GM23338 (cell line): ENCODE measurements around the gene LONRF2. TPM values are rescaled to one million over a fixed set of nuclear protein-coding genes. Genes with fewer than 3 reads are reported as not detected.

Experiments used
- ATAC-seq: fragments of 200-7000 bp; cut with Tn5 transposase; 3 replicates; pipeline ENCODE4 v1.9.1; 2020
- DNase-seq: peaks from one replicate; pipeline ENCODE4 v3.0.0-alpha.2; 2015; ENCODE audit warnings: low spot score
- H2AFZ ChIP-seq: fragments of 200-600 bp; sonication (generic); 2 replicates; pipeline ENCODE4 v1.8.0; 2016; ENCODE audit warnings: antibody characterized with exemption, mild to moderate bottlenecking, moderate library complexity
- H3F3A ChIP-seq: fragments of 200-600 bp; sonication (generic); replicated peaks from 2 replicates; pipeline ENCODE4 v1.8.0; 2017; ENCODE audit warnings: antibody characterized with exemption, mixed run types, low read depth
- H3K27ac ChIP-seq: fragments of 200-600 bp; sonication (generic); 2 replicates; pipeline ENCODE4 v1.6.1; 2016; ENCODE audit warnings: low read depth
- H3K27me3 ChIP-seq: fragments of 200-600 bp; sonication (generic); 2 replicates; pipeline ENCODE4 v1.8.0; 2016; ENCODE audit warnings: mild to moderate bottlenecking, mixed run types, moderate library complexity; ENCODE audit not compliant: insufficient read depth
- H3K36me3 ChIP-seq: fragments of 200-600 bp; sonication (generic); 2 replicates; pipeline ENCODE4 v1.8.0; 2016; ENCODE audit warnings: mild to moderate bottlenecking; ENCODE audit not compliant: insufficient read depth
- H3K4me1 ChIP-seq: fragments of 200-600 bp; sonication (generic); 2 replicates; pipeline ENCODE4 v1.8.0; 2016; ENCODE audit warnings: mild to moderate bottlenecking, moderate library complexity; ENCODE audit not compliant: insufficient read depth
- H3K4me2 ChIP-seq: fragments of 200-600 bp; sonication (generic); 2 replicates; pipeline ENCODE4 v1.7.1; 2017; ENCODE audit warnings: mixed run types
- H3K4me3 ChIP-seq: fragments of 200-600 bp; sonication (generic); 2 replicates; pipeline ENCODE4 v1.6.1; 2016; ENCODE audit warnings: mixed run types
- H3K79me2 ChIP-seq: fragments of 200-600 bp; sonication (generic); replicated peaks from 2 replicates; pipeline ENCODE4 v1.8.0; 2017; ENCODE audit warnings: mild to moderate bottlenecking; ENCODE audit not compliant: insufficient read depth
- H3K9me2 ChIP-seq: fragments of 200-600 bp; sonication (generic); 2 replicates; pipeline ENCODE4 v1.8.0; 2017; ENCODE audit not compliant: insufficient read depth
- H4K20me1 ChIP-seq: fragments of 200-600 bp; sonication (generic); replicated peaks from 2 replicates; pipeline ENCODE4 v1.8.0; 2017; ENCODE audit warnings: mild to moderate bottlenecking; ENCODE audit not compliant: insufficient read depth
- H3K27ac Mint-ChIP-seq: 2 replicates; pipeline ENCODE4 v1.8.0; 2020; ENCODE audit warnings: inconsistent platforms, mild to moderate bottlenecking, moderate library complexity, mixed read lengths
- H3K27me3 Mint-ChIP-seq: 3 replicates; pipeline ENCODE4 v1.8.0; 2022; ENCODE audit warnings: low read depth, mild to moderate bottlenecking, moderate library complexity, mixed read lengths, inconsistent platforms; ENCODE audit not compliant: insufficient read depth, poor library complexity
- H3K36me3 Mint-ChIP-seq: 3 replicates; pipeline ENCODE4 v1.8.0; 2021; ENCODE audit warnings: low read depth, mild to moderate bottlenecking, inconsistent platforms, moderate library complexity, mixed read lengths
- H3K4me1 Mint-ChIP-seq: 3 replicates; pipeline ENCODE4 v1.8.0; 2020; ENCODE audit warnings: mild to moderate bottlenecking, inconsistent platforms, mixed read lengths
- H3K4me3 Mint-ChIP-seq: 3 replicates; pipeline ENCODE4 v1.8.0; 2021; ENCODE audit warnings: moderate library complexity, mild to moderate bottlenecking, inconsistent platforms, mixed read lengths
- H3K9me3 Mint-ChIP-seq: 3 replicates; pipeline ENCODE4 v1.8.0; 2020; ENCODE audit warnings: moderate library complexity, mild to moderate bottlenecking, inconsistent platforms, mixed read lengths
- CREB1 ChIP-seq: fragments of 250-450 bp; sonication (Bioruptor Pico); IDR thresholded peaks from 2 replicates; pipeline ENCODE4 v1.5.0; 2020; ENCODE audit warnings: low read depth, mild to moderate bottlenecking, moderate library complexity
- EZH2 ChIP-seq: fragments of 200-600 bp; sonication (generic); IDR thresholded peaks from one replicate; pipeline ENCODE4 v1.8.0; 2017; ENCODE audit warnings: antibody characterized with exemption, mild to moderate bottlenecking, low read depth; ENCODE audit not compliant: unreplicated experiment
- EZH2phosphoT487 ChIP-seq: fragments of 200-600 bp; sonication (generic); IDR thresholded peaks from one replicate; pipeline ENCODE4 v1.8.1; 2018; ENCODE audit warnings: antibody characterized with exemption; ENCODE audit not compliant: unreplicated experiment
- NANOG ChIP-seq: IDR thresholded peaks from 2 replicates; pipeline ENCODE4 v1.6.1; 2016; ENCODE audit warnings: antibody characterized with exemption, borderline replicate concordance
- POLR2AphosphoS5 ChIP-seq: IDR thresholded peaks from 2 replicates; pipeline ENCODE4 v1.6.1; 2016; ENCODE audit warnings: antibody characterized with exemption, low read depth
- REST ChIP-seq: IDR thresholded peaks from one replicate; pipeline ENCODE4 v1.6.1; 2018; ENCODE audit warnings: antibody characterized with exemption; ENCODE audit not compliant: unreplicated experiment
- STAT1 ChIP-seq: IDR thresholded peaks from one replicate; pipeline ENCODE4 v1.6.1; 2016; ENCODE audit warnings: antibody characterized with exemption; ENCODE audit not compliant: unreplicated experiment
- ZNF331 ChIP-seq: fragments of 250-450 bp; sonication (Bioruptor Pico); IDR thresholded peaks from 2 replicates; pipeline ENCODE4 v1.5.0; 2020; ENCODE audit warnings: low read depth, mild to moderate bottlenecking, moderate library complexity
- ZNF462 ChIP-seq: fragments of 250-450 bp; sonication (Bioruptor Pico); IDR thresholded peaks from 2 replicates; pipeline ENCODE4 v1.5.0; 2020; ENCODE audit warnings: mild to moderate bottlenecking, moderate library complexity
- polyA plus RNA-seq: library from polyadenylated mRNA; unstranded; fragments of >200 nt; fragmentation: Nextera tagmentation; extraction: Ambion mirVana; gene quantifications from 2 replicates; pipeline ENCODE4 v1.2.1, GENCODE V29; 2016
- total RNA-seq: library from RNA; depleted of rRNA; stranded (reverse); fragments of >200 nt; shearing (Covaris generic); gene quantifications from 2 replicates; pipeline ENCODE4 v1.2.3, GENCODE V29; 2014

LONRF2 gene
- total and polyA plus RNA-seq, 2 experiments from 2014 or later: 0.05 to 0.24 TPM

GRCh38 chr2:100259106-100259505 is 63.2 kb downstream of the LONRF2 start:
- H3K4me2 ChIP-seq: no peak overlapping the region
- H3K27me3 ChIP-seq: no peaks in the 10 kb centered on the region
- Mint-ChIP-seq H3K9me3 (peaks cover 14% of the 10 kb centered on the region; the same call in 2 of the 3 replicates), H3K4me1 (no peaks in the 10 kb centered on the region; the same call in 1 of the 3 replicates), H3K36me3 (0 out of 3 replicates have a peak, but pooled peaks cover 4% of the 10 kb centered on the region), H3K4me3 (no peak overlapping the region), H3K27ac (no peak overlapping the region), H3K27me3 (peaks cover 1% of the 10 kb centered on the region)
- no peaks in the 10 kb centered on the region for H3K79me2 ChIP-seq
- no peak overlapping the region for H2AFZ ChIP-seq
- no peak for TF ChIP-seq STAT1
- no peak for TF ChIP-seq CREB1 (CRISPR knock-in tag)
- no peak for TF ChIP-seq EZH2
- TF ChIP-seq ZNF331: no peak
- TF ChIP-seq NANOG: no peak
- no peak for TF ChIP-seq REST
- no peak for TF ChIP-seq EZH2phosphoT487
- ATAC-seq (no peak), DNase-seq (no peak)
- H4K20me1 ChIP-seq: no peaks in the 10 kb centered on the region
- H3K4me3 ChIP-seq: no peak overlapping the region
- H3K4me1 ChIP-seq: peaks cover 6% of the 10 kb centered on the region; the same call in 1 of the 2 replicates
- H3K9me2 ChIP-seq: no peaks in the 10 kb centered on the region
- no peaks in the 10 kb centered on the region for H3F3A ChIP-seq
- no peak overlapping the region for H3K27ac ChIP-seq
- no peaks in the 10 kb centered on the region for H3K36me3 ChIP-seq

- Histone ChIP-seq H3K4me1 (0 out of 2 replicates have a peak, but pooled peaks cover under 1% of the 10 kb centered on the region), H4K20me1 (no peaks in the 10 kb centered on the region), H3F3A (no peaks in the 10 kb centered on the region), H3K4me3 (no peak overlapping the region), H2AFZ (no peak overlapping the region), H3K36me3 (no peaks in the 10 kb centered on the region), H3K27me3 (no peaks in the 10 kb centered on the region), H3K4me2 (no peak overlapping the region), H3K9me2 (no peaks in the 10 kb centered on the region), H3K27ac (no peak overlapping the region), H3K79me2 (no peaks in the 10 kb centered on the region)
- H3K27ac Mint-ChIP-seq: no peak overlapping the region
- no peaks in the 10 kb centered on the region; the same call in 1 of the 3 replicates for H3K4me1 Mint-ChIP-seq
- H3K27me3 Mint-ChIP-seq: peaks cover 1% of the 10 kb centered on the region
- DNase-seq (no peak), ATAC-seq (no peak)
- peaks cover 14% of the 10 kb centered on the region; the same call in 2 of the 3 replicates for H3K9me3 Mint-ChIP-seq
- H3K4me3 Mint-ChIP-seq: no peak overlapping the region
- H3K36me3 Mint-ChIP-seq: 0 out of 3 replicates have a peak, but pooled peaks cover 4% of the 10 kb centered on the region
- TF ChIP-seq ZNF331 (no peak), NANOG (no peak), STAT1 (no peak), POLR2AphosphoS5 (no peak), ZNF462 (CRISPR knock-in tag) (no peak)
These were observed 64.4 kb downstream of the LONRF2 start for GRCh38 chr2:100257939-100258338.
